H1 (cell line): Measurements from ENCODE around the gene PAK6. TPM values are rescaled to one million over a fixed set of nuclear protein-coding genes. Genes with fewer than 3 reads are reported as not detected.

Experiments used
- CTCF ChIA-PET: fragments of 300-600 bp; sonication (Branson Sonifier 250); formaldehyde crosslinking; loops from one replicate; lab custom pipeline; 2021; ENCODE audit not compliant: partially characterized antibody; lab: Charles Lee
- POLR2A ChIA-PET: fragments of 300-600 bp; sonication (Branson Sonifier 250); formaldehyde crosslinking; loops from one replicate; lab custom pipeline; 2021; ENCODE audit warnings: inconsistent platforms; ENCODE audit not compliant: partially characterized antibody; lab: Charles Lee
- DNase-seq, 2 experiments: peaks; one replicate each; pipeline versions ENCODE4 v3.0.0 to v3.0.0-alpha.2; 2010 to 2022; ENCODE audit warnings: low spot score in 2 of 2, low read depth in 1 of 2, mixed read lengths in 1 of 2
- FAIRE-seq: peaks from 2 replicates; lab custom pipeline; 2011; peaks lifted over from hg19 to GRCh38; lab: Jason Lieb, UNC
- H2AFZ ChIP-seq: 2 replicates; pipeline ENCODE4 v1.8.1; 2012; ENCODE audit warnings: low read length, inconsistent platforms
- H2AK5ac ChIP-seq: 2 replicates; pipeline ENCODE4 v1.6.1; 2013; ENCODE audit warnings: low read depth, low read length
- H2BK120ac ChIP-seq: replicated peaks from 2 replicates; pipeline ENCODE3; 2013; ENCODE audit warnings: low read depth, low read length, inconsistent platforms
- H2BK12ac ChIP-seq: 2 replicates; pipeline ENCODE4 v1.6.1; 2013; ENCODE audit warnings: low read depth, low read length
- H2BK15ac ChIP-seq: 2 replicates; pipeline ENCODE4 v1.6.1; 2013; ENCODE audit warnings: low read length
- H2BK20ac ChIP-seq: 2 replicates; pipeline ENCODE4 v1.6.1; 2013; ENCODE audit warnings: low read length
- H2BK5ac ChIP-seq: 2 replicates; pipeline ENCODE4 v1.6.1; 2013; ENCODE audit warnings: low read depth, low read length
- H3K14ac ChIP-seq: 2 replicates; pipeline ENCODE4 v1.6.1; 2013; ENCODE audit warnings: inconsistent platforms; ENCODE audit not compliant: insufficient read length
- H3K18ac ChIP-seq: 2 replicates; pipeline ENCODE4 v1.6.1; 2013; ENCODE audit warnings: low read length; ENCODE audit errors: extremely low read depth
- H3K23ac ChIP-seq: 2 replicates; pipeline ENCODE4 v1.6.1; 2013; ENCODE audit warnings: inconsistent platforms; ENCODE audit not compliant: insufficient read length
- H3K23me2 ChIP-seq: 2 replicates; pipeline ENCODE4 v1.6.1; 2013; ENCODE audit warnings: low read depth, low read length
- H3K27ac ChIP-seq: 2 replicates; pipeline ENCODE4 v1.6.1; 2011; ENCODE audit warnings: low read depth, low read length, inconsistent platforms
- H3K27me3 ChIP-seq, 4 experiments: replicated peaks in 1 of 4; 1 replicate in 1 of 4; 2 replicates in 3 of 4; pipeline versions ENCODE4 v1.6.1 to v1.8.1; 2011 to 2013; ENCODE audit warnings: low read length in 3 of 4, mild to moderate bottlenecking in 3 of 4, inconsistent platforms in 2 of 4, mixed read lengths in 2 of 4, moderate library complexity in 1 of 4; ENCODE audit not compliant: control insufficient read depth in 3 of 4, insufficient read depth in 3 of 4; ENCODE audit errors: extremely low read depth in 1 of 4
- H3K36me3 ChIP-seq, 4 experiments: 2 replicates each; pipeline versions ENCODE4 v1.6.1 to v1.8.1; 2011 to 2013; ENCODE audit warnings: mild to moderate bottlenecking in 4 of 4, low read length in 3 of 4, moderate library complexity in 2 of 4, control low read depth in 1 of 4, inconsistent platforms in 1 of 4; ENCODE audit not compliant: insufficient read depth in 4 of 4, control insufficient read depth in 2 of 4
- H3K4ac ChIP-seq: replicated peaks from 2 replicates; pipeline ENCODE3; 2013; ENCODE audit warnings: low read length, low read depth, mixed read lengths, inconsistent platforms; ENCODE audit not compliant: insufficient read length
- H3K4me1 ChIP-seq, 4 experiments: replicated peaks in 1 of 4; 1 replicate in 1 of 4; 2 replicates in 3 of 4; pipeline versions ENCODE4 v1.6.1 to v1.8.1; 2011 to 2013; ENCODE audit warnings: low read length in 3 of 4, inconsistent platforms in 2 of 4, mixed read lengths in 1 of 4; ENCODE audit not compliant: insufficient read depth in 4 of 4, control insufficient read depth in 3 of 4
- H3K4me2 ChIP-seq, 2 experiments: 2 replicates each; pipeline versions ENCODE4 v1.6.1 to v1.8.1; 2011 to 2013; ENCODE audit warnings: low read depth in 2 of 2, low read length in 2 of 2, control low read depth in 1 of 2, inconsistent platforms in 1 of 2, mild to moderate bottlenecking in 1 of 2; ENCODE audit not compliant: insufficient read depth in 1 of 2
- H3K4me3 ChIP-seq, 4 experiments: fragments of 200-600, 300-600 bp in 1 of 4; sonication (generic), shearing (Covaris generic), sonication (Bioruptor Twin) in 1 of 4; 2 replicates each; pipeline versions ENCODE4 v1.5.1 to v1.8.1; 2011 to 2016; ENCODE audit warnings: low read length in 4 of 4, low read depth in 3 of 4, control low read depth in 2 of 4, inconsistent platforms in 2 of 4, mild to moderate bottlenecking in 2 of 4, mixed read lengths in 1 of 4, moderate library complexity in 1 of 4; ENCODE audit not compliant: insufficient read depth in 2 of 4; ENCODE audit errors: extremely low read depth in 1 of 4
- H3K56ac ChIP-seq: replicated peaks from 2 replicates; pipeline ENCODE3; 2013; ENCODE audit warnings: low read depth, mild to moderate bottlenecking, mixed read lengths, low read length, inconsistent platforms; ENCODE audit not compliant: insufficient read length
- H3K79me1 ChIP-seq: 2 replicates; pipeline ENCODE4 v1.6.1; 2013; ENCODE audit warnings: low read depth, low read length, control low read depth
- H3K79me2 ChIP-seq, 2 experiments: 2 replicates each; pipeline versions ENCODE4 v1.6.1 to v1.8.1; 2012 to 2013; ENCODE audit warnings: low read length in 2 of 2, mild to moderate bottlenecking in 2 of 2, inconsistent platforms in 1 of 2; ENCODE audit not compliant: insufficient read depth in 2 of 2, control insufficient read depth in 1 of 2
- H3K9ac ChIP-seq, 4 experiments: replicated peaks in 1 of 4; 1 replicate in 1 of 4; 2 replicates in 3 of 4; pipeline versions ENCODE4 v1.6.1 to v1.8.1; 2011 to 2013; ENCODE audit warnings: low read depth in 3 of 4, low read length in 3 of 4, control low read depth in 2 of 4, mild to moderate bottlenecking in 2 of 4, moderate library complexity in 2 of 4, inconsistent platforms in 1 of 4; ENCODE audit errors: extremely low read depth in 1 of 4
- H3K9me3 ChIP-seq, 2 experiments: 2 replicates each; pipeline versions ENCODE4 v1.6.1 to v1.8.1; 2012 to 2013; ENCODE audit warnings: mild to moderate bottlenecking in 2 of 2, moderate library complexity in 2 of 2, control low read depth in 1 of 2, inconsistent platforms in 1 of 2, low read depth in 1 of 2, low read length in 1 of 2, mixed read lengths in 1 of 2; ENCODE audit not compliant: insufficient read depth in 2 of 2
- H4K20me1 ChIP-seq, 2 experiments: replicated peaks in 1 of 2; 2 replicates each; pipeline versions ENCODE3 to v1.8.1; 2011 to 2013; ENCODE audit warnings: inconsistent platforms in 2 of 2, low read length in 2 of 2, mild to moderate bottlenecking in 1 of 2; ENCODE audit not compliant: insufficient read depth in 2 of 2, control insufficient read depth in 1 of 2
- H4K5ac ChIP-seq: 2 replicates; pipeline ENCODE4 v1.6.1; 2013; ENCODE audit warnings: low read length, low read depth, mixed read lengths, inconsistent platforms; ENCODE audit not compliant: insufficient read length
- H4K8ac ChIP-seq: 2 replicates; pipeline ENCODE4 v1.8.0; 2013; ENCODE audit warnings: mild to moderate bottlenecking, moderate library complexity, low read length, inconsistent platforms; ENCODE audit not compliant: insufficient read depth; ENCODE audit errors: extremely low read depth
- H4K91ac ChIP-seq: replicated peaks from 2 replicates; pipeline ENCODE3; 2013; ENCODE audit warnings: low read length, mixed read lengths, inconsistent platforms; ENCODE audit not compliant: insufficient read length
- CHD2 ChIP-seq: IDR thresholded peaks from 2 replicates; pipeline ENCODE4 v1.6.1; 2012; ENCODE audit warnings: low read length, improper control_type of control experiment
- GABPA ChIP-seq: IDR thresholded peaks from 2 replicates; pipeline ENCODE4 v1.6.1; 2011; ENCODE audit warnings: mild to moderate bottlenecking, low read length, moderate library complexity, borderline replicate concordance; ENCODE audit not compliant: insufficient read depth
- JUND ChIP-seq: IDR thresholded peaks from 2 replicates; pipeline ENCODE4 v1.6.1; 2011; ENCODE audit warnings: mild to moderate bottlenecking, improper control_type of control experiment, low read length
- TAF1 ChIP-seq: IDR thresholded peaks from 2 replicates; pipeline ENCODE4 v1.6.1; 2011; ENCODE audit warnings: mild to moderate bottlenecking, low read depth, low read length
- TAF7 ChIP-seq: optimal IDR thresholded peaks from 2 replicates; pipeline ENCODE3; 2011; ENCODE audit warnings: low read depth, mild to moderate bottlenecking, inconsistent platforms, low read length, moderate library complexity, borderline replicate concordance
- TCF12 ChIP-seq: IDR thresholded peaks from 2 replicates; pipeline ENCODE4 v1.6.1; 2011; ENCODE audit warnings: low read depth, mild to moderate bottlenecking, low read length
- YY1 ChIP-seq: IDR thresholded peaks from 2 replicates; pipeline ENCODE4 v1.6.1; 2011; ENCODE audit warnings: low read depth, mild to moderate bottlenecking, low read length
- WGBS, 2 experiments: shearing (Covaris generic) in 1 of 2; methylation state at CpG; one replicate each; pipeline versions ENCODE4 v1.1.6 to v1.1.7; 2013 to 2015; ENCODE audit warnings: low lambda C conversion rate in 2 of 2, mixed read lengths in 2 of 2, inconsistent platforms in 1 of 2, low coverage in 1 of 2, missing lambda C conversion rate in 1 of 2; ENCODE audit not compliant: insufficient replicate concordance in 2 of 2, insufficient coverage in 1 of 2, insufficient read length in 1 of 2; ENCODE audit errors: extremely low coverage in 1 of 2, missing lambda C conversion rate in 1 of 2; 5-methylcytosine and 5-hydroxymethylcytosine counted together
- polyA plus RNA-seq, 7 experiments: library from polyadenylated mRNA; depleted of rRNA in 3 of 7; stranded (reverse) in 5 of 7; unstranded in 2 of 7; fragments of >200 nt in 5 of 7; fragments of 200-250 nt in 2 of 7; gene quantifications; 1 replicate in 5 of 7; 2 replicates in 1 of 7; 4 replicates in 1 of 7; pipeline versions ENCODE4 v1.2.1 to v1.2.3, GENCODE V29; 2011 to 2013; ENCODE audit warnings: missing spikeins in 2 of 7, mixed read lengths in 2 of 7
- total RNA-seq: library from RNA; stranded (reverse); fragmentation: NEBNext Ultra II Directional; extraction: Animal tissue kit (Norgen Biotek cat#: 25700); gene quantifications from 2 replicates; pipeline ENCODE4 v1.2.1, GENCODE V29; 2021
- TF ChIP-seq, protein P1 (sequence below), 3 experiments: IDR thresholded peaks; 1 replicate in 2 of 3; 2 replicates in 1 of 3; pipeline versions ENCODE4 v1.5.1 to v1.6.1; 2011; ENCODE audit warnings: low read length in 3 of 3, mild to moderate bottlenecking in 3 of 3, inconsistent platforms in 2 of 3, low read depth in 1 of 3, moderate library complexity in 1 of 3; ENCODE audit not compliant: insufficient read depth in 1 of 3; ENCODE audit errors: control extremely low read depth in 1 of 3

PAK6 gene
- total and polyA plus RNA-seq, 2 of the 8 experiments (the other 6 are each of a cell fraction or from before 2014, with no cell fraction given) = 6.9 to 9.4 TPM

- no peak overlapping the region for H3K27ac ChIP-seq
- no peaks in the 10 kb centered on the region for H3K79me1 ChIP-seq
- H3K4ac ChIP-seq = no peak overlapping the region
- H3K4me2 ChIP-seq = no peak overlapping the region
- DNase-seq = peak; percentile 70 to 97
- peaks cover 0 to 8% (median under 1%) of the 10 kb centered on the region in 4 experiments; a peak in 3 of 7 replicates for H3K27me3 ChIP-seq
- H3K79me2 ChIP-seq = no peaks in the 10 kb centered on the region
- H3K4me3 ChIP-seq = no peak overlapping the region
- H3K18ac ChIP-seq = no peak overlapping the region
- CTCF ChIA-PET = interaction anchor here (0.6 to 27.9 kb wide), 57 partner anchors 10 to 1287 kb away, joined by 3 to 1340 read pairs (median 5); partner anchors contain the start of genes ANKRD63, BMF, CCDC9B and INAFM2
- H2BK5ac ChIP-seq = no peak overlapping the region
- H4K8ac ChIP-seq = no peak overlapping the region
- no peaks in the 10 kb centered on the region for H4K20me1 ChIP-seq
- peak overlapping the region; percentile 95; the same call in 1 of the 2 replicates for H2BK15ac ChIP-seq
- WGBS, 2 experiments = 65% methylated on average over 26 of the region's 26 CpGs; no CpG with 5 or more reads in 1 of the 2 experiments
- H3K4me1 ChIP-seq = peaks cover 0 to 2% (median 1%) of the 10 kb centered on the region in 4 experiments; a peak in 5 of 7 replicates
- no peak overlapping the region for H4K91ac ChIP-seq
- H2BK120ac ChIP-seq = no peak overlapping the region
- H2BK12ac ChIP-seq = peak overlapping the region; percentile 96
- H2AFZ ChIP-seq = no peak overlapping the region
- H3K14ac ChIP-seq = no peak overlapping the region
- H3K9ac ChIP-seq = no peak overlapping the region
- no peaks in the 10 kb centered on the region for H3K9me3 ChIP-seq
- peak overlapping the region; percentile 90; the same call in 1 of the 2 replicates for H2BK20ac ChIP-seq
- no peak overlapping the region for H3K56ac ChIP-seq
- no peak overlapping the region for H4K5ac ChIP-seq
- no peak overlapping the region for H2AK5ac ChIP-seq
- no peaks in the 10 kb centered on the region for H3K36me3 ChIP-seq
- FAIRE-seq = peak; percentile 76
- H3K23me2 ChIP-seq = no peaks in the 10 kb centered on the region
- no peak overlapping the region for H3K23ac ChIP-seq
- POLR2A ChIA-PET = interaction anchor here (0.7 to 2.7 kb wide), 13 partner anchors 10 to 166 kb away, joined by 3 to 11 read pairs (median 4); partner anchors contain the start of genes BMF, INAFM2 and PAK6
- 0 out of 2 replicates have a peak, but pooled peaks have one; percentile 62 for TF ChIP-seq YY1
- peak; percentile 69 for TF ChIP-seq TAF7
- TF ChIP-seq TAF1 = no peak
- TF ChIP-seq CHD2 = 0 out of 2 replicates have a peak, but pooled peaks have one; percentile 47
- TF ChIP-seq, protein P1, sequence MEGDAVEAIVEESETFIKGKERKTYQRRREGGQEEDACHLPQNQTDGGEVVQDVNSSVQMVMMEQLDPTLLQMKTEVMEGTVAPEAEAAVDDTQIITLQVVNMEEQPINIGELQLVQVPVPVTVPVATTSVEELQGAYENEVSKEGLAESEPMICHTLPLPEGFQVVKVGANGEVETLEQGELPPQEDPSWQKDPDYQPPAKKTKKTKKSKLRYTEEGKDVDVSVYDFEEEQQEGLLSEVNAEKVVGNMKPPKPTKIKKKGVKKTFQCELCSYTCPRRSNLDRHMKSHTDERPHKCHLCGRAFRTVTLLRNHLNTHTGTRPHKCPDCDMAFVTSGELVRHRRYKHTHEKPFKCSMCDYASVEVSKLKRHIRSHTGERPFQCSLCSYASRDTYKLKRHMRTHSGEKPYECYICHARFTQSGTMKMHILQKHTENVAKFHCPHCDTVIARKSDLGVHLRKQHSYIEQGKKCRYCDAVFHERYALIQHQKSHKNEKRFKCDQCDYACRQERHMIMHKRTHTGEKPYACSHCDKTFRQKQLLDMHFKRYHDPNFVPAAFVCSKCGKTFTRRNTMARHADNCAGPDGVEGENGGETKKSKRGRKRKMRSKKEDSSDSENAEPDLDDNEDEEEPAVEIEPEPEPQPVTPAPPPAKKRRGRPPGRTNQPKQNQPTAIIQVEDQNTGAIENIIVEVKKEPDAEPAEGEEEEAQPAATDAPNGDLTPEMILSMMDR (IDR thresholded peaks at IDR 0.05; ENCODE audit: control extremely low read depth in 1 of 3, insufficient read depth in 1 of 3, low read depth in 1 of 3, low read length in 3 of 3) = peak; percentile 100
- peak; percentile 76; the same call in 1 of the 2 replicates for TF ChIP-seq JUND
- peak; percentile 55; the same call in 1 of the 2 replicates for TF ChIP-seq GABPA
- TF ChIP-seq TCF12 = 0 out of 2 replicates have a peak, but pooled peaks have one; percentile 25
Observed at GRCh38 chr15:40274350-40275274, 35.7 kb downstream of the PAK6 start.
